HepG2 (cell line): ENCODE data around the gene CGB3. TPM values are rescaled to one million over a fixed set of nuclear protein-coding genes. Genes with fewer than 3 reads are reported as not detected.

ENCODE experiments used
- ARID4A ChIP-seq: sonication (generic); formaldehyde crosslinking; IDR thresholded peaks from 2 replicates; pipeline ENCODE4 v1.5.0; 2020; ENCODE audit warnings: mild to moderate bottlenecking, missing genetic modification reagents, borderline replicate concordance
- CTCF ChIP-seq: sonication (generic); formaldehyde crosslinking; IDR thresholded peaks from 2 replicates; pipeline ENCODE4 v1.5.0; 2020; ENCODE audit warnings: mild to moderate bottlenecking, missing genetic modification reagents, moderate library complexity
- KDM2A ChIP-seq: sonication (generic); formaldehyde crosslinking; IDR thresholded peaks from 2 replicates; pipeline ENCODE4 v1.4.0; 2020; ENCODE audit warnings: low read depth, missing genetic modification reagents, borderline replicate concordance
- MAZ ChIP-seq, 2 experiments: sonication (generic) in 1 of 2; formaldehyde crosslinking in 1 of 2; IDR thresholded peaks; 2 replicates each; pipeline versions ENCODE4 v1.5.0 to v1.6.1; 2012 to 2020; ENCODE audit warnings: low read depth in 2 of 2, mild to moderate bottlenecking in 2 of 2, borderline replicate concordance in 1 of 2, improper control_type of control experiment in 1 of 2, low read length in 1 of 2, missing genetic modification reagents in 1 of 2, moderate library complexity in 1 of 2
- MLLT10 ChIP-seq: sonication (generic); formaldehyde crosslinking; IDR thresholded peaks from 2 replicates; pipeline ENCODE4 v1.4.0; 2020; ENCODE audit warnings: missing genetic modification reagents
- MYC ChIP-seq: sonication (generic); formaldehyde crosslinking; IDR thresholded peaks from 2 replicates; pipeline ENCODE4 v1.9.0; 2021; ENCODE audit warnings: missing genetic modification reagents, borderline replicate concordance
- SKI ChIP-seq: fragments of 450-650 bp; IDR thresholded peaks from one replicate; pipeline ENCODE4 v1.6.1; 2018; ENCODE audit warnings: mild to moderate bottlenecking; ENCODE audit not compliant: partially characterized antibody
- SMAD1 ChIP-seq: sonication (generic); formaldehyde crosslinking; IDR thresholded peaks from 2 replicates; pipeline ENCODE4 v1.4.0; 2020; ENCODE audit warnings: missing genetic modification reagents, low read depth, mild to moderate bottlenecking, borderline replicate concordance
- SP4 ChIP-seq: sonication (generic); formaldehyde crosslinking; IDR thresholded peaks from 2 replicates; pipeline ENCODE4 v1.8.1; 2023; ENCODE audit warnings: mild to moderate bottlenecking, missing genetic modification reagents
- ZGPAT ChIP-seq: IDR thresholded peaks from 2 replicates; pipeline ENCODE4 v1.6.1; 2016; ENCODE audit warnings: mild to moderate bottlenecking
- ZNF367 ChIP-seq: sonication (generic); formaldehyde crosslinking; IDR thresholded peaks from 2 replicates; pipeline ENCODE4 v1.4.0; 2020; ENCODE audit warnings: missing genetic modification reagents, borderline replicate concordance
- ZNF687 ChIP-seq: sonication (generic); formaldehyde crosslinking; IDR thresholded peaks from 2 replicates; pipeline ENCODE4 v1.5.1; 2020; ENCODE audit warnings: mild to moderate bottlenecking, missing genetic modification reagents, moderate library complexity
- ZNF737 ChIP-seq: sonication (generic); formaldehyde crosslinking; IDR thresholded peaks from 2 replicates; pipeline ENCODE4 v1.5.0; 2020; ENCODE audit warnings: missing genetic modification reagents, mild to moderate bottlenecking, borderline replicate concordance
- ZNF788 ChIP-seq: sonication (generic); formaldehyde crosslinking; IDR thresholded peaks from 2 replicates; pipeline ENCODE4 v1.5.0; 2020; ENCODE audit warnings: mild to moderate bottlenecking, missing genetic modification reagents, borderline replicate concordance
- ZSCAN31 ChIP-seq: sonication (generic); formaldehyde crosslinking; IDR thresholded peaks from 2 replicates; pipeline ENCODE4 v1.5.0; 2020; ENCODE audit warnings: low read depth, mild to moderate bottlenecking, missing genetic modification reagents
- polyA plus RNA-seq, 8 experiments: library from polyadenylated mRNA; depleted of rRNA in 3 of 8; stranded (reverse) in 7 of 8; unstranded in 1 of 8; fragments of >200 nt; fragmentation: Illumina TruSeq in 4 of 8; extraction: Trizol in 4 of 8; gene quantifications; 2 replicates each; pipeline versions ENCODE4 v1.2.1 to v1.2.3, GENCODE V29; 2011 to 2016; ENCODE audit warnings: low read depth in 4 of 8, missing spikeins in 1 of 8, mixed read lengths in 1 of 8; ENCODE audit not compliant: insufficient read depth in 1 of 8
- total RNA-seq, 5 experiments: library from RNA; depleted of rRNA; stranded (reverse); fragments of >200 nt; fragmentation: Illumina TruSeq; extraction: Trizol; gene quantifications; 2 replicates each; pipeline ENCODE4 v1.2.3, GENCODE V29; 2016; ENCODE audit warnings: low read depth in 1 of 5

Gene CGB3
- total and polyA plus RNA-seq, 2 of the 13 experiments (the other 11 are each of a cell fraction or from before 2014, with no cell fraction given) = not detected

GRCh38 chr19:49019242-49019932 lies 4.7 kb downstream of the CGB3 start (continued):
- TF ChIP-seq ZNF687 (CRISPR knock-in tag) (peak; percentile 45), ZNF788 (CRISPR knock-in tag) (peak; percentile 49; the same call in 1 of the 2 replicates), ARID4A (0 out of 2 replicates have a peak, but pooled peaks have one; percentile 6), SKI (peak; percentile 50), MAZ (IDR thresholded peaks at IDR 0.05; ENCODE audit: borderline replicate concordance, low read depth, low read length) (0 out of 2 replicates have a peak, but pooled peaks have one; percentile 18), MAZ (CRISPR knock-in tag; IDR thresholded peaks at IDR 0.05; ENCODE audit: low read depth) (no peak), ZNF737 (CRISPR knock-in tag) (no peak), MLLT10 (CRISPR knock-in tag) (no peak), ZSCAN31 (0 out of 2 replicates have a peak, but pooled peaks have one; percentile 32), ZNF367 (CRISPR knock-in tag) (no peak), CTCF (peak; percentile 52), SMAD1 (CRISPR knock-in tag) (0 out of 2 replicates have a peak, but pooled peaks have one; percentile 14), ZGPAT (CRISPR knock-in tag) (0 out of 2 replicates have a peak, but pooled peaks have one; percentile 24), MYC (CRISPR knock-in tag) (0 out of 2 replicates have a peak, but pooled peaks have one; percentile 20), SP4 (CRISPR knock-in tag) (peak; percentile 49; the same call in 1 of the 2 replicates), KDM2A (CRISPR knock-in tag) (0 out of 2 replicates have a peak, but pooled peaks have one; percentile 46)
